ENCODE data around the gene DYDC2. TPM values are rescaled to one million over a fixed set of nuclear protein-coding genes. Genes with fewer than 3 reads are reported as not detected.

The DYDC2 gene
- total and polyA plus RNA-seq, 9 of the 15 experiments (the other 6 are each of a cell fraction or from before 2014, with no cell fraction given): 0.06 to 0.34 (median 0.15) TPM; not detected in 5

DNA sequence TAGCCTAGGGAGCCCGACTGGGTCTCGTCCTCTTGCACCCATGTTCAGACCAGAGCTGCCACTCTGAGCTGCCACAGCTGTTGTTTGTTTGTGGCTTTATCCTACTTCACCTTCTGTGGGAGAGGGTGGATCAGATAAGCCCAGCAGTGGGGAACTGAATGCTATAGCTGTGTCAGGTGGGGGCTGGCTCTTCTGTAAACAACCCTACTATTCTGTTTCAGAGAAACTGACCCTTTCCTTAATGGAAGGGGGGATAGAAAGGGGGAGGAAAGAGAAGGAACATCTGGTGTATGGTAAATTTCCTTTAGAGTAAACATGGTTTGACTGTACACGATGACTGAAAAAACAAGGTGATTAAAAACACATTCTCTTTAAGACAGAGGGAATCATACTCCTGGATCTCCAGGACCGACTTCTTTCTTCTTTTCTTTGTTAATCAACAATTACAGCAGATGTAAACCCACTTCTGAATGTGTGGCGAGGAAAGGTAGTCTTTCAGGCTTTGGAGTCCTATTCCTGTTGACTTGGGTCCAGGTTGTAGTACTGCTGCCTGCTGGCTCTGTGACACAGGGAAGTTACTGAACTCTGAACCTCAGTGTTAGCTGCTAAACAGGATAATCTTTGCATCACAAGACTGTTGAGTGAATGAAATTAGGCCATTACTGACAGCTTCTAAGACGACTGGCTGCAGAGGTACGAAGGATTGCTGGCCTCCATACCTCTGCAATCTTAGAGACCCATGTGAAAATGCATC is 57.7 kb downstream of the DYDC2 start (continued):
- TF ChIP-seq, protein P1, sequence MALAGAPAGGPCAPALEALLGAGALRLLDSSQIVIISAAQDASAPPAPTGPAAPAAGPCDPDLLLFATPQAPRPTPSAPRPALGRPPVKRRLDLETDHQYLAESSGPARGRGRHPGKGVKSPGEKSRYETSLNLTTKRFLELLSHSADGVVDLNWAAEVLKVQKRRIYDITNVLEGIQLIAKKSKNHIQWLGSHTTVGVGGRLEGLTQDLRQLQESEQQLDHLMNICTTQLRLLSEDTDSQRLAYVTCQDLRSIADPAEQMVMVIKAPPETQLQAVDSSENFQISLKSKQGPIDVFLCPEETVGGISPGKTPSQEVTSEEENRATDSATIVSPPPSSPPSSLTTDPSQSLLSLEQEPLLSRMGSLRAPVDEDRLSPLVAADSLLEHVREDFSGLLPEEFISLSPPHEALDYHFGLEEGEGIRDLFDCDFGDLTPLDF (CRISPR knock-in tag; IDR thresholded peaks at IDR 0.05): no peak
- no peak for TF ChIP-seq MECOM (CRISPR knock-in tag; IDR thresholded peaks at IDR 0.05)
- TF ChIP-seq KLF16 (IDR thresholded peaks at IDR 0.05): peak; percentile 33; the same call in 1 of the 2 replicates
- TF ChIP-seq, protein P2, sequence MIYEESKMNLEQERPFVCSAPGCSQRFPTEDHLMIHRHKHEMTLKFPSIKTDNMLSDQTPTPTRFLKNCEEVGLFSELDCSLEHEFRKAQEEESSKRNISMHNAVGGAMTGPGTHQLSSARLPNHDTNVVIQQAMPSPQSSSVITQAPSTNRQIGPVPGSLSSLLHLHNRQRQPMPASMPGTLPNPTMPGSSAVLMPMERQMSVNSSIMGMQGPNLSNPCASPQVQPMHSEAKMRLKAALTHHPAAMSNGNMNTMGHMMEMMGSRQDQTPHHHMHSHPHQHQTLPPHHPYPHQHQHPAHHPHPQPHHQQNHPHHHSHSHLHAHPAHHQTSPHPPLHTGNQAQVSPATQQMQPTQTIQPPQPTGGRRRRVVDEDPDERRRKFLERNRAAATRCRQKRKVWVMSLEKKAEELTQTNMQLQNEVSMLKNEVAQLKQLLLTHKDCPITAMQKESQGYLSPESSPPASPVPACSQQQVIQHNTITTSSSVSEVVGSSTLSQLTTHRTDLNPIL (CRISPR knock-in tag; IDR thresholded peaks at IDR 0.05): no peak

- Histone ChIP-seq H3K36me3 (ENCODE audit: control insufficient read depth, insufficient read depth, low read length) (no peaks in the 10 kb centered on the region), H3K9me1 (ENCODE audit: control insufficient read depth, insufficient read depth, low read length) (no peaks in the 10 kb centered on the region), H3K27me3 (ENCODE audit: control insufficient read depth in 2 of 2, insufficient read depth in 2 of 2, low read length in 2 of 2) (peaks cover 14 to 18% of the 10 kb centered on the region in 2 experiments), H3K4me1 (replicated peaks in 1 of 2; ENCODE audit: control insufficient read depth in 2 of 2, insufficient read depth in 2 of 2, low read length in 2 of 2) (peaks cover 10 to 25% of the 10 kb centered on the region in 2 experiments; a peak in 4 of 5 replicates), H3K9ac (ENCODE audit: insufficient read depth in 1 of 2, low read depth in 2 of 2, low read length in 2 of 2) (no peak overlapping the region), H3K27ac (ENCODE audit: extremely low read depth, low read depth, low read length) (no peak overlapping the region), H3K4me2 (ENCODE audit: insufficient read depth, low read length) (no peak overlapping the region), H3K9me3 (replicated peaks; ENCODE audit: control insufficient read depth, insufficient read depth, low read depth, low read length) (no peaks in the 10 kb centered on the region), H3K4me3 (no peak overlapping the region), H2AFZ (ENCODE audit: low read depth, low read length) (no peak overlapping the region), H3K79me2 (ENCODE audit: control insufficient read depth, insufficient read depth, low read length) (no peaks in the 10 kb centered on the region), H4K20me1 (replicated peaks; ENCODE audit: control insufficient read depth, insufficient read depth, low read length) (no peaks in the 10 kb centered on the region)
- WGBS (ENCODE audit: insufficient coverage, low coverage, missing lambda C conversion rate): 17% methylated on average over 3 of the region's 3 CpGs
- ATAC-seq: no peak
- FAIRE-seq: no peak
- ChIA-PET POLR2A (interaction anchor here (0.7 kb wide), 1 partner anchor 17 kb away, joined by 3 read pairs; no protein-coding TSS in a partner anchor), CTCF (ENCODE audit: low intra/inter-chr PET ratio) (no interaction called here)
- no TSS peak for BruUV-seq (replicated peaks)
- no peak for DNase-seq (ENCODE audit: extremely low read depth in 1 of 4, low spot score in 3 of 4)
- intact Hi-C loops (cut with micrococcal nuclease) (no loop called here), in situ Hi-C loops (cut with MboI) (no loop called here)
- TF ChIP-seq ARID4B (CRISPR knock-in tag; IDR thresholded peaks at IDR 0.05): no peak
- TF ChIP-seq E2F3 (CRISPR knock-in tag; IDR thresholded peaks at IDR 0.05): no peak
- no peak for TF ChIP-seq ZFP30 (CRISPR knock-in tag; IDR thresholded peaks at IDR 0.05; ENCODE audit: borderline replicate concordance)
- no peak for TF ChIP-seq ZNF3 (CRISPR knock-in tag; IDR thresholded peaks at IDR 0.05)
- TF ChIP-seq RUNX1 (IDR thresholded peaks at IDR 0.05; ENCODE audit: low read depth): no peak
- TF ChIP-seq ZNF717 (CRISPR knock-in tag; IDR thresholded peaks at IDR 0.05): no peak
- no peak for TF ChIP-seq ETS1 (conservative IDR thresholded peaks at IDR 0.05; ENCODE audit: control insufficient read depth, low read depth, low read length)
Observed at GRCh38 chr10:80415734-80416478, 59.3 kb downstream of the DYDC2 start.
